Amniotic stem cell (primary cell): ENCODE data around the gene F12.
"Not testable (repeated sequence)": the region's sequence is repeated elsewhere in the genome, so short reads cannot be mapped to it uniquely, and the experiment has no call there.

Experiments
- DNase-seq: peaks from one replicate; lab custom pipeline; 2025; lab: John Stamatoyannopoulos, UW

Gene F12

DNA sequence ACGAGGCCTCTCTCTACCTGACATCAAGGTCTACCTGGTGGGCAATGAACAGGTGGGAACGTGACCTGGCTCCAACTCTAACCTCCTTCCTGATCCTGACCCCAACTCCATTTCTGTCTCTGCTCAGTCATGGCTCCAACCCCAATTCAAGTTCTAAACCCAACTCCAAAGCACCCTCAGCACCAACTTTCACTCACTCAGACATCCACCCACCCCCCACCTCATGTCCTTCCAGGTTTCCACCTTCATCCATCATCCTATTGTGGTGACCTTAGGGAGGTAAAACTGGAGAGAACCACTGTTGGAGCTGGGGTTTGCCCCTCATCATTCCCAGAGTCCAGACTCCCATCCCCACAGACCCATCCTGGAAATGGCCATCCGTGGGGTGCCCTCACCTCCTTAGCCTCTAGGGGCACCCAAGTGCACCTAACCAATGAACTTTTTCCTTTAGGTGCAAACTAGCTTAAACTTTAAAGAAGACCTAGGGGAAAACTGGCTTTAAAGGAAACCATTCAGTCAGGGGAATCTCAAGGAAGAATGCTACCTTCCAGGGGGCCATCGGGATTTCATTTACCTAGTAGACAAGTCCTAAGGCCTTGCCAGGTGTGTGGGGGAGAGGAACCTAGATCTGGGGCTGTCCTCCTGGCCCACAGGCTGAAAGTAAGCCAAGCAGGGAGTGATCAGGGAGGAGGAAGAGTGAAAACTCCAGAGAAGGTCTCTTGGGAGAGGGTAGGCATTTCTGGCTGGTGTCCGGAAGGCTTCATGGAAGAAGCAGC lies 40.3 kb downstream of the F12 start:
- DNase-seq = no peak

DNA sequence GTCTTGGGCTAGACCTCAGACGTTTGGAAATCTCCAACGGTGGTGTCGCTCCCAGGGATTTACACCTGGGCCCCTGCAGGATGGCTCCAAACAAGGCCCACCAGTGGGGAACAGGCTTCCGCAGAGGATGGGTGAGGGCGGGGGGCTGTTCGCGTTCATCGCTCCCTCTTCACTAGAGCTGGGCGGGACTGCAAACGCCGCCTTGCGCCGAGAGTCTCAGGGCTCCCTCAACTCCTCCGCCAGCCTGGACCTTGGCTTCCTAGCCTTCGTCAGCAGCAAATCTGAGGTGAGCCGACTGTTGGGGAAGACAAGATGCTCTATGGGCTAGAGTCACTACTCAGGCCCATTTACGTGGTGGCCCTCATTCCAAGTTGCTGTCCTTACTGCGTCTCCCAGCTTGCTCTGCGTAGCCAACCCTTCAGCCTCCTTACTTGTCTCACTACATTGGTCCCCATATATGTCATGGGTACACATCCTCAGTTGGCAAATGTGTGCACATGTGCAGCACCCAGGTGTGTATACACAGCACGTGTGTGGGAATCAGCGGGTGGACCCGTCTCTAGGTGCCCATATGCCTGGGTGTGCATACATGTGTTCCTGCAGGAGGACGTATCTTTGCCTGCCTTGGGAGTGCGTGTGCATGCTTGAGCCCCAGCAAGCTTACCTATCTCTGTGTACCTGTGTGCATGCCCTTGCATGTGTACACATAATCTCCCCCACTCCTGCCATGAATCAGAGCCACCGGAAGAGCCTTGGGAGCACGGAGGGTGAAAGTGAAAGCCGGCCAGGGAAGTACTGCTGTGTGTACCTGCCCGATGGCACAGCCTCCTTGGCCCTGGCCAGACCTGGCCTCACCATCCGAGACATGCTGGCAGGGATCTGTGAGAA lies 41.1 kb downstream of the F12 start:
- no peak for DNase-seq

DNA sequence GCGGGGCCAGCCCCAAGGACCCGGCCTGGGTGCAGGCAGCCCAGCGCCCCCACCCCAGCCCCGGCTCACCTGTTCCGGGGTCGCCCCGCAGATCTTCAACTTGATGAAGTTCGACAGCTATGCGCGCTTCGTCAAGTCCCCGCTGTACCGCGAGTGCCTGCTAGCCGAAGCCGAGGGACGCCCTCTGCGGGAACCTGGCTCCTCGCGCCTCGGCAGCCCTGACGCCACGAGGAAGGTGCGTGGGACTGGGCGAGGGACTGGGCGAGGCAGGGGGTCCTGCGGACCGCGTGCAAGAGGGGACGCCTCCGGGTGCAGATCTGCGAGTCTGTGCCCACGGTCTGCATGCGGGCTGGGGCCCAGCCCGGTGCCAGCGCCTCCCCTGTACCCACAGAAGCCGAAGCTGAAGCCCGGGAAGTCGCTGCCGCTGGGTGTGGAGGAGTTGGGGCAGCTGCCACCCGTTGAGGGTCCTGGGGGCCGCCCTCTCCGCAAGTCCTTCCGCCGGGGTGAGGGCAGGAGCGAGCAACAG lies 42.0 kb downstream of the F12 start:
- DNase-seq = no peak

DNA sequence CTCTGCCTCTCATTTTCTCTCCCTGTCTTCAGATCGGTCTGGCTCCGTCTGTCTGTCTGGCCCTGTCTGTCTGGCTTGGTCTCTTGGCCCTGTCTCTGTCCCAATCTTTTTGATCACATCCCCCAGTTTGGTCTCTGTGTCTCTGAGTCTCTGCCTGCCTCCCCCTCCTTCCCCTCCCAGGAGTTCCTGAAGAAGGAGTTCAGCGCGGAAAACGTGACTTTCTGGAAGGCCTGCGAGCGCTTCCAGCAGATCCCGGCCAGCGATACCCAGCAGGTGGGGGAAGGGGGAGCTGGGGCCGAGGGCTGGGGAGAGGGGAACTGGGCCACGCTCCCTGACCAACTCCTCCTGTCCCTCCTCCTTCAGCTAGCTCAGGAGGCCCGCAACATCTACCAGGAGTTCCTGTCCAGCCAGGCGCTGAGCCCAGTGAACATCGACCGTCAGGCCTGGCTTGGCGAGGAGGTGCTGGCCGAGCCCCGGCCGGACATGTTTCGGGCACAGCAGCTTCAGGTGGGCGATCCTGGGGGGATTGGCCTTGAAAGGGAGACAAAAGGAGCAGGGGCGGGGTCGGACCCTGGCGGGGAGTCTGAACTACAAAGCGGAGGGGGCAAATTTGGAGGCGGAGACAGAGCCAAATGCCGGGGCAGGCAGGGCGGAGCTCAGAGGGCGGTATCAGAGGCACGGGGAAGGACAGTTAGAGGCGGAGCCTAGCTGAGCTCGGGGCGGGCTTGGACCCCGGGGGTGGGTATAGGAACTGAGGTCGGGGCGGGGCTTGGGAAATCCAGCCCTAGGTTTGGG lies 42.6 kb downstream of the F12 start:
- DNase-seq = no peak

DNA sequence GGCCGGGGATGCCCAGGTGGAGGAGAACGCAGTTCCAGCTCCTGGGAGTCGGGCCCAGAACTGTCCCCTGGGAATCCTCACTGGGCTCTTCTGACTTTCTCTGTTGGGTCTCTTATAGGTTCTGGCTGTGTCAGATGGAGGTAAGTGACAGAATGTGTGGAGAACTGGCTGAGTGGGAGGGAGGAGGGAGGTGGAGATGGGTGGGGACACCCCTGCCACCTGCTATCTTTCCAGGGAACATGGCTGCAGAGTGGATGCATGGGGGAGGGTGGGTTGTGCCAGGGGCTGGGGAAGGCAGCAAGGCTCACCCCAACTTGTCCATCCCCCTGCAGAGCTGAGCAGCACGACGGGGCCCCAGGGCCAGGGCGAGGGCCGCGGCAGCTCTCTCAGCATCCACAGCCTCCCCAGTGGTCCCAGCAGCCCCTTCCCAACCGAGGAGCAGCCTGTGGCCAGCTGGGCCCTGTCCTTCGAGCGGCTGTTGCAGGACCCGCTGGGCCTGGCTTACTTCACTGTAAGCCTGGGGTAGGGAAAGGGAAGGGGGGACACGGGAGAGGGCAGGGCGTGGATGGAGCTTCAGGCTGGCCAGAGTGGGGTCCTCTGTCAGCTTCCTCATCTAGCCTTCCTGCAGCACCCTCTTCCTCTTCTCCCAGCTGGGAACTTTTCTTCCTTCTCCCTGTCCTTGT lies 43.4 kb downstream of the F12 start:
- no peak for DNase-seq

DNA sequence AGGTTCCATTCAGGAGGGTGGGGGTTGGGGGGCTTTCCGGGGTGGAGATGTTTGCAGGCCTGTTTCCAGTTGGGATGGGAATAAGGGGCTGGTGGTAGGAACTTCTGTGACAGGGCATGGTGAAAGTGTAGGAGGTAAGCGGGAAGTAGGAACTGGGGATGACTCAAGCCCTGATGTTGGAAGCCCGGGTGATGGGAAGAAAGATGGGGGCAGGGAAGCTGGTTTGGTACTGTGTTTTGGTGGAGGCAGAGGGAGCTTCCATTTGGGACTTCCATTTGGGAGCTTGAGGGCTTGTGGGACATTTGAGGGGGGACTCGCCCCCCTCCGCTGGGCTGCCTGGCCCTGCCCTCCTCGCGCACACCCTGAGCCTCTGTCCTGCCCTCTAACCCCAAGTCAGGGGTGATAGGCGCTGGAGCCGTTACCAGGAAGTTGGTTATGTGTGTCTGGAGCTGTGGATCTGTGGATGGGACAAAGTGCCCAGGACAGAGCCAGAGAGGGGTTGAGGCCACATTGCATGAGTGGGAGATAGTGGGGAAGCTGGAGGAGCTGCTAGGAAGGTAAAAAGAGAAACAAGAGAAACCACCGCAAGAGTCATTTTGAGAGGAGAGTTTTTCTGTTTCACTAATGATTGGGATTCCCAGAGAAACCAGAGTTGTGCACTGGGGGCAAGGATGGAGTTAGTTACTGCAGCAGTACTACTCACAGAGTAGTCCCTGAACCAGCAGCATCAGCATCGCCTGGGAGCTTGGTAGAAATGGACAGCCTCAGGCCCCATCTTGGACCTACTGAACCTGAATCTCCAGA lies 45.0 kb downstream of the F12 start:
- no peak for DNase-seq

DNA sequence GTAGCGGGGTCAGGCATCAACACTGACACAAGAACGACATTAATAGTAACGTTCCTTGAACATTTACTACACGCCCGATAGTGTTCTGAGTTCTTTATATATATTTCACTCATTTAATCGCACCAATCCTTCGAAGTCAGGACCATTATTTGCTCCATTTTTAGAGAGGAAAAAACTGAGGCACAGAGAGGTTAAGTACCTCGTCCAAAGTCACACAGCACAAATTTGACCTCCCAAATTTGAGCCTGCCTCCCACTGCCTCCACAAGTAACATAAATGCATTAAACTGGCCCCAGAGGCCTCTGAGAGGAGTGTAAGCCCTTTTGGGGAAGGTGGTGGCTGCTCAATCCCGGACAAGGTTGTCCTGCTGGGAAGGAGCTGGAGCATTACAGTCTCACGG lies 45.8 kb downstream of the F12 start:
- DNase-seq = no peak

DNA sequence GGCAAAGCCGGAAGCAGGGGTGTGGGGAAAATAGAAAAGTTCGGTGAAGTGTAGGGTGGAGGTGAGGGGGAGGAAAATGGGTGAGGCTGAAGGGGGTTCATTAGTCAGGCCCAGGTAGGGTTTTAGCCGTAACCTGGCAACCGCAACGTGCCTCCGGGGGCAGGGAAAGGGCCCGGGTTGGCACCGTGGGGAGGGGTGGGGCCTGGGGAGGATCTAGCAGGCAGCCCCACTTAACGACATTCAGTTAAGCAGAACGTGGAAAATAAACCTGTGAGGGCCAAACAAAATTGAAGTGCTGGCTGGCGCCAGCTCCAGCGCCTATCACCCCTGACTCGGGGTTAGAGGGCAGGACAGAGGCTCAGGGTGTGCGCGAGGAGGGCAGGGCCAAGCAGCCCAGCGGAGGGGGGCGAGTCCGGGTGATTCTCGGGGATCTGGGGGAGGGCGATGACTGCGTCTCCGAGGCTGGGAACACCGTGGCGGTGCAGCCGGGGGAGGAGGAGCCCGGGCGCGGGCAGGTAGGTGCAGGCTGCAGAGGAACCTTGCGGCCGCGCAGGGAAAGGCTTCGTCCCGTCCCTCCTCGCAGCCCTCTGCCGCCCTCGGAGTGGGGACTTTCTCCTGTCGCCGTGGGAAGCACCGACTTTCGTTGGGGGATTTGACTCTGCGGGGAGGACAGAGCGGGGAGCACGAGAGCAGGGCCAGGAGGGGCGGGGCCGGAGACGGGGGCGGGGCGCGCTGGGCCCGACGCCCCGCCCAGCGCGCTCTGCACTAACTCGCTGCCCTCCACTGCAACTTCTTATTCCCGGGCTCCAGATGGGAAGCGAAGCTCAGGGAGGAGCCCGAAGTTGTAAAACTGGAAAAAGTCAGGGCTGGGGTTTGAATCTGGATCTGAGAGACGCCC lies 46.5 kb downstream of the F12 start:
- no peak for DNase-seq

DNA sequence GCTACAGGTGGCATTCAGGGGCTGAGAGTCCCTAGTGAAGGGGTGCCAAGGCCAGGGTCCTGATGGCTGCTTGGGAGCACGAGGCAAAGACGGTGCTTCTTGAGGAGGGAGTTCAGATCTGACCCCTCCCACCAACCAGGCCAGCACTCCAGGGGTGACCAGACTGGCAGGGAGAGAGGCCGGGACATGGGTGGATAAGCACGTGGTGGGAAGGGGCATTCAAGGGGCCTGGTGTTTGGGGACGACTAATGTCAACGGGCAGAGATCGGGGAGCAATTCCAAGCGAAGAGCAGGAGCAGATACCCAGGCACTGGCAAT lies 47.1 kb downstream of the F12 start:
- DNase-seq = no peak

DNA sequence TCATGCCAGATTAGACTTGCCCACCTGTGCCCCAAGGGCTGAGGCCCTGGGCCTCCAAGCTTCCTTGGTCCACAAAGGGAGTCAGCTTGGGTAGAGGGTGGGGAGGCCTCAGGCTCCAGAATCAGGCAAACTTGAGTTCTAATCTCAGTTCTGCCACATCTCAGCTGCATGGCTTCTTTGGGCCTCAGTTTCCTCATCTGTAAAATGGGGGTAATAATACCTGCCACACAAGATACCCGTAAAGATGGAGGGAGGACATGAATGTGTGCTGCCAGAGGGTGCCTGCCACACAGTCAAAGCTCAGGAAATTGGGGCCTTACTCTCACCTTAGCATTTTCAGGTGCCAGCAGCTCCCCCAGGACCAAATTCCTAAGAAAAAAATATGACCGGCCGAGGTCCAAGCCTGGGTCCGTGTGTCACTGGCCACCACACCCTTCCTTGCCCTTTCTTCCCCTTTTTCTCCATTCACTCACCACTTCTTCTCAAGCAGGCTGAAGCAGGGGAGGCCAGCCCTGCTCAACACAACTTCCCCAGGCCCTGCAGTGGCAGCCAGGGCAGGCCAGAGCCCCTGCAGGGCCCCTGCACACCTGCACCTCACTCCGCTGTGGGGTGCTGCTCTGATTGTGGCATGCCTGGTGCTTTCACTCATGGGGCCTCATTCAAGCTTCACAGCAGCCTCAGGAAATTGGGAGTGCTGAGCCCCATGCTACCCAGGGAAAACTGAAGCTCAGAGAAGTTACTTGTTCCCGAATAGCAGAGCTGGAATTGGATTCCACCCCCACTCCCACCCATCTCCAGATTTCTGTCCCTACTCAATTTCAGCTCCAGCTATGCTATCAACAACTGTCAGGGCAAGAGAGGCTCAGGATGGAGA lies 47.7 kb downstream of the F12 start:
- no peak for DNase-seq

DNA sequence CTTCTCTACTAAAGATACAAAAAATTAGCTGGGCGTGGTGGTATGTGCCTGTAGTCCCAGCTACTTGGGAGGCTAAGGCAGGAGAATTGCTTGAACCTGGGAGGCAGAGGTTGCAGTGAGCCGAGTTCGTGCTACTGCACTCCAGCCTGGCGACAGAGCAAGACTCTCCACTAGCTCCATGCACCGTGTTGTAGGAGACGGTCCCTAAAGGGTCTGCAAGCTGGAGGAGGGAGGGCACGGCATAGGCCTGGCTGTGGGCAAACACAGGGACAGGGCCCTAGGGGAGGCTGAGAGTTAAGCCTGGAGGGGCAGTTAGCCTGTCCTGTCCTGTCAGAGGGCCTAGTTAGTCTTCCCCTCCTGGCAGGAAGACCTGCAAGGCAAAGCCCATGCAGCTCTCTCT lies 48.6 kb downstream of the F12 start:
- not testable (repeated sequence) for DNase-seq

DNA sequence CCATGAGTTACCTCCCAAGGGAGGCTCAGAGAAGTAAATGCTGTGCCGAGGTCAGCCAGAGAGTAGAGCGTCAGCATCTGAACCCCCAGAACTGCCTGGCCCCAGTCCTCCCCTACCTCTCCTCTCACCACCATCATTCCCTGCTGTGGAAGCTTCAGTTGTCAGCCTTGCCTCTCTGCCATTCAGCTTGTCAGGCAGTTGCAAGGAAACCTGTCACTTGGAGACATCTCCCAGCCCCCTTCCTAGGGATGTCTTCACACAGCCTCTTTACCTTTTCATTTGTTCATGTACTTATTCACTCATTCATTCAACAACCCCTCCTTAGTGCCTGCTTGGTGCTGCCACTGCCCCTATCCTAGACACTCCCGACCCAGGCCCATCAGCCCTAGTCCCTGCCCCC lies 49.5 kb downstream of the F12 start:
- no peak for DNase-seq

DNA sequence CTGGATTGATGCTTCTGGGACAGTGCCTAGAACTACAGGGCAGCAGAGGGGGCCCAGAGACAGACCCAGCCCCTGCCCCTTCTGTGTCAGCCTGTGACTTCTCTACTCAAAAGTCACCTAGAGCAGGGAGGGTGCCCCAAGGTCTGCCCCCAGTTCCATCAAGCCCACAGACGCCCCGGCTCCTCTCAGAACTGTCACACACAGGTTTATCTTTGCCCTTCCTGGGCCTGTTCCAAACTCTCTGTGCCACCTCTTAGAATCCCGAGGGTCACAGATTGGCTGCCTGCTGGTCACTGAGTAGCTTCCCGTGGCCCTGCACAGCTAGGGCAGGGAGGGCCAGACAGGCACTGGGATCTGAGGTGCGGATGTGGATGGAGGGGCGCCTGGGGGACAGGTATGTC lies 49.9 kb downstream of the F12 start:
- no peak for DNase-seq

DNA sequence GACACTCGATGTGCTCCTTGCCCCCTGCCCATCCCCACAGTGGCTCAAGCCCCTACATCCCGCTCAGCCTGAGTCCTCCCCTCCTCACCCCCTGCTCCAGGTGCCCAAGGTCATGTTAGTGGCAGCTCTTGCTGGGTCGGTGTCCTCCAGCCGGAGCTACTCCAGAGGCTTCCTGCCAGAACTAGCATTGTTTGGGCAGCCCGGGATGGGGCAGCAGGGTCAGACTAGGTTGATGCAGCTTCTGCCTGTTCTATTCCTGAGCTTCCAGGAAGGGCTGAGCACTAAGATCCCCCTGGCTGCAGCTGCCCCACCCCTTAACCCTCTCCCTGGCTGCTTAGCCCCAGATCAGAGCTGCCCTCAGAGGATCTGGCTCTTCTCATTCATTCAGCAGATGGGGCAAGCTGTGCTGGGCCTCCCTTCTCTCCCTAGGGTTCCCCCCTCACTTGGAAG lies 51.0 kb downstream of the F12 start:
- no peak for DNase-seq

DNA sequence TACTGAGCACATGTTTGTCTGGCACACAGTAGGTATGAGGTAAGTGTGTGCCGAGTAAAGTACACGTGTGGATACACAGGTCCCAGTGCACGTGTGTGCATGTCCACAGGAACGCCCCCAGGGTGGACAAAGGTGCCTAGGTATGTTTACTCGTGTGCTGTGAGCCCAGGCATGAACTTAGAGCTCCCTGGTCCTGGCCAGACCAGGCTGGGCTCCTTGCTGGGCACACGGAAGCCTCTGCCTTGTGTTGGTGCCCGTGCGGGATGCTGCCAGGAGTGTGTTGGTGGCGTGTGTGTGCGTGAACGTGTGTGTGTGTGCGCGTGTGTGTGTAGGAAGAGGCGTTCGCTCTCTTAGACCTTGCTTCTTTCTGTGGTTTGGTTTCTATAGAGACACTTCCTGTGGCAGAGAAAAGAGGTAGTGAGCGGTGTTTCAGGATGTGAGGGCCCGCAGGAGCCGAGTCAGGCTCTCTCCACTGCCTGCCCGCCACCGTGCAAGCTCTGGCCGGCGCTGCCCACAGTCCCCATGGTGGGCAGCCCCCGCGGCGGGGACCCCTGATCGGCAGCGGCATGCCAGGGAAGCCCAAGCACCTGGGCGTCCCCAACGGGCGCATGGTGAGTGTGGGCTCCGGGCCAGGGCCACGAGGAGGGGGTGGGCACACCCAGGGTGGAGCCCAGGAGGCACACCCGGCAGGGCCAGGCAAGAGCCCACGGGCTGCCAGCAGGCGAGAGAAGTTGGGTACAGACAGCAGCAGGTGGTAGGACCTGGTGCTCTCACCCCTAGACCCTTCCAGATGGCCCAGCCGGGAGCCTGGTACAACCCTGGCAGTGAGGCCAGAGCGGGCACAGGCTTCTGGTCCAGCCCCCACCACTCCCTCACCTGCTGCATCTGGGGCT lies 51.7 kb downstream of the F12 start, which contains the start of gene RGS14:
Gene RGS14 (plus strand): TSS at position 466 of the 893 bp plus-strand sequence. CDS start 101 bp downstream, at position 567.
- DNase-seq = no peak

DNA sequence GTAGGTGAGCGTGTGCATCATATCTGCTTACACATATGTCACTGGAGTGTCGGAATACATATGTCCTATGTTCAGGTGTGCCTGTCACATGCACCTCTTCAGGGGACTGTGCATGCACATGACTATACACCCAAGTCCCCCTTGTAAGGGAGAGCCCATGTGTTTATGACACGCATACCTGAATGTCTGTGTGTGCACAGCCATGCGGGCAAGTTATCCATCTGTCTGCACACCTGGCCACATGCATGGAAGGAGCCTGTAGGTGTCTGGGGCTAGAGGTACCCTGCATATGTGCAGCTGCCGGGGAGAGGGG lies 52.3 kb downstream of the F12 start:
- DNase-seq = no peak

DNA sequence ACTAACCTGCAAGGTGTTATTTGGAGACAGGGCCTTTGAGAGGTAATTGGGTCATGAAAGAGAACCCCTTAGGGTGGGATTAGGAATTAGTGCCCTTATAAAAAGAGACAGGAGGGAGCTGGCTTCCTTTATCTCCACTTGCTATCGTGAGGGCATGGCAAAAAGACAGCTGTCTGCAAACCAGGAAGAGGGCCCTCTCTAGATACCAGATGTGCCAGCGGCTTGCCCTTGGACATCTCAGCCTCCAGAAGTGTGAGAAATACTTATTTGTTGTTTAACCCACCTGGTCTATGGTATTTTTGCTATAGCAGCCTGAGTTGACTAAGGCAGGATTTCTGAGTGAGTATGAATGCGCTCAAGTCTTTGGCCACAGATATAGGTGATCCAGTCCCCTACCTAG lies 52.6 kb downstream of the F12 start:
- DNase-seq = no peak

DNA sequence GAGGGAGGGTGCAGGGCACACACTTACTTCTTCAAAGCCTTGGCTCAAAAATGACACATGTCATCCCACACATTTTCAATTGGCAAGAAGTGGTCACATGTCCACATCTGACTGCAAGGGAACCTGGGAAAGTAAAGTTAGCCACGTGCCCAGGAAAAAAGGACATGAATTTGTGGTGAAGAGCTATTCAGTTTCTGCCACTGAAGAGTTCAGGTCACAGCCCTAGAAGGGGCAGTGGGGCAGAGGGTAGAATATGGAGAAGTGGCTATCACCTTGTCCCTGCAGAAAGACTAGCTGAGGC lies 53.5 kb downstream of the F12 start:
- no peak for DNase-seq
